WTC11 (cell line): Measurements from ENCODE around the gene TRIM41. TPM values are rescaled to one million over a fixed set of nuclear protein-coding genes. Genes with fewer than 3 reads are reported as not detected.
A peak's percentile ranks its signal among the peaks of the same experiment; 100 is the strongest.

Experiments
- ATAC-seq: fragments of 200-7000 bp; cut with Tn5 transposase; 2 replicates; pipeline ENCODE4 v1.10.0; 2021; ENCODE audit warnings: mild to moderate bottlenecking, moderate library complexity
- CTCF ChIA-PET: fragments of 300-600 bp; sonication (Branson Sonifier 250); formaldehyde crosslinking; loops from one replicate; lab custom pipeline; 2021; ENCODE audit warnings: antibody characterized with exemption; lab: Charles Lee
- POLR2A ChIA-PET: fragments of 350-600 bp; sonication (Branson Sonifier 250); formaldehyde crosslinking; loops from one replicate; lab custom pipeline; 2021; ENCODE audit warnings: antibody characterized with exemption; lab: Charles Lee
- DNase-seq: peaks from one replicate; pipeline ENCODE4 v3.0.0; 2021; ENCODE audit warnings: low spot score
- H3K27ac Mint-ChIP-seq: 2 replicates; pipeline ENCODE4 v1.8.0; 2021; ENCODE audit warnings: mixed read lengths
- H3K27me3 Mint-ChIP-seq: 2 replicates; pipeline ENCODE4 v1.8.0; 2021; ENCODE audit warnings: low read depth, mild to moderate bottlenecking, moderate library complexity, mixed read lengths
- H3K36me3 Mint-ChIP-seq: 2 replicates; pipeline ENCODE4 v1.8.0; 2021; ENCODE audit warnings: mixed read lengths
- H3K4me1 Mint-ChIP-seq: 2 replicates; pipeline ENCODE4 v1.8.0; 2022; ENCODE audit warnings: mixed read lengths
- H3K4me3 Mint-ChIP-seq: 2 replicates; pipeline ENCODE4 v1.8.0; 2021; ENCODE audit warnings: mild to moderate bottlenecking, moderate library complexity, mixed read lengths
- H3K9me3 Mint-ChIP-seq: 2 replicates; pipeline ENCODE4 v1.8.0; 2021; ENCODE audit warnings: mixed read lengths
- E2F1 ChIP-seq: sonication (generic); formaldehyde crosslinking; IDR thresholded peaks from 2 replicates; pipeline ENCODE4 v1.8.0; 2022; ENCODE audit warnings: mild to moderate bottlenecking, missing genetic modification reagents
- E2F5 ChIP-seq: sonication (generic); formaldehyde crosslinking; IDR thresholded peaks from 2 replicates; pipeline ENCODE4 v1.8.1; 2022; ENCODE audit warnings: mild to moderate bottlenecking, moderate library complexity, missing genetic modification reagents
- ESRRA ChIP-seq: sonication (generic); formaldehyde crosslinking; IDR thresholded peaks from 2 replicates; pipeline ENCODE4 v1.8.1; 2022; ENCODE audit warnings: mild to moderate bottlenecking, missing genetic modification reagents, borderline replicate concordance
- HMGXB4 ChIP-seq: sonication (generic); formaldehyde crosslinking; IDR thresholded peaks from 2 replicates; pipeline ENCODE4 v1.8.1; 2023; ENCODE audit warnings: mild to moderate bottlenecking, moderate library complexity, missing genetic modification reagents
- JUN ChIP-seq: sonication (generic); formaldehyde crosslinking; IDR thresholded peaks from 2 replicates; pipeline ENCODE4 v1.8.0; 2023; ENCODE audit warnings: mild to moderate bottlenecking, missing genetic modification reagents
- PREB ChIP-seq: sonication (generic); formaldehyde crosslinking; IDR thresholded peaks from 2 replicates; pipeline ENCODE4 v1.8.1; 2022; ENCODE audit warnings: mild to moderate bottlenecking, missing genetic modification reagents, moderate library complexity, borderline replicate concordance
- PRRX2 ChIP-seq: fragments of 250-450 bp; sonication (Bioruptor Pico); IDR thresholded peaks from 2 replicates; pipeline ENCODE4 v1.8.0; 2021; ENCODE audit warnings: mild to moderate bottlenecking
- TEAD1 ChIP-seq: sonication (generic); formaldehyde crosslinking; IDR thresholded peaks from 2 replicates; pipeline ENCODE4 v1.8.0; 2022; ENCODE audit warnings: mild to moderate bottlenecking, missing genetic modification reagents
- ZNF232 ChIP-seq: sonication (generic); formaldehyde crosslinking; IDR thresholded peaks from 2 replicates; pipeline ENCODE4 v1.8.0; 2022; ENCODE audit warnings: mild to moderate bottlenecking, missing genetic modification reagents
- ZNF396 ChIP-seq: fragments of 250-450 bp; sonication (Bioruptor Pico); IDR thresholded peaks from 2 replicates; pipeline ENCODE4 v1.8.0; 2021; ENCODE audit warnings: mild to moderate bottlenecking, moderate library complexity, borderline replicate concordance
- ZNF423 ChIP-seq: fragments of 250-450 bp; sonication (Bioruptor Pico); IDR thresholded peaks from 2 replicates; pipeline ENCODE4 v2.1.2; 2022; ENCODE audit warnings: mild to moderate bottlenecking, moderate library complexity
- ZNF512 ChIP-seq: sonication (generic); formaldehyde crosslinking; IDR thresholded peaks from 2 replicates; pipeline ENCODE4 v1.8.1; 2022; ENCODE audit warnings: missing genetic modification reagents, borderline replicate concordance
- total RNA-seq: library from RNA; stranded (reverse); gene quantifications from 3 replicates; pipeline ENCODE4 v1.2.3, GENCODE V29; 2021
- TF ChIP-seq, protein P1 (sequence below): sonication (generic); formaldehyde crosslinking; IDR thresholded peaks from 2 replicates; pipeline ENCODE4 v1.8.0; 2022; ENCODE audit warnings: mild to moderate bottlenecking, missing genetic modification reagents
- TF ChIP-seq, protein P2 (sequence below): sonication (generic); formaldehyde crosslinking; IDR thresholded peaks from 2 replicates; pipeline ENCODE4 v1.8.1; 2023; ENCODE audit warnings: mild to moderate bottlenecking, missing genetic modification reagents
- TF ChIP-seq, protein P3 (sequence below): sonication (generic); formaldehyde crosslinking; IDR thresholded peaks from 2 replicates; pipeline ENCODE4 v1.8.1; 2023; ENCODE audit warnings: mild to moderate bottlenecking, missing genetic modification reagents, moderate library complexity

The TRIM41 gene
- total RNA-seq, 1 experiment from 2014 or later = 33.5 TPM

DNA sequence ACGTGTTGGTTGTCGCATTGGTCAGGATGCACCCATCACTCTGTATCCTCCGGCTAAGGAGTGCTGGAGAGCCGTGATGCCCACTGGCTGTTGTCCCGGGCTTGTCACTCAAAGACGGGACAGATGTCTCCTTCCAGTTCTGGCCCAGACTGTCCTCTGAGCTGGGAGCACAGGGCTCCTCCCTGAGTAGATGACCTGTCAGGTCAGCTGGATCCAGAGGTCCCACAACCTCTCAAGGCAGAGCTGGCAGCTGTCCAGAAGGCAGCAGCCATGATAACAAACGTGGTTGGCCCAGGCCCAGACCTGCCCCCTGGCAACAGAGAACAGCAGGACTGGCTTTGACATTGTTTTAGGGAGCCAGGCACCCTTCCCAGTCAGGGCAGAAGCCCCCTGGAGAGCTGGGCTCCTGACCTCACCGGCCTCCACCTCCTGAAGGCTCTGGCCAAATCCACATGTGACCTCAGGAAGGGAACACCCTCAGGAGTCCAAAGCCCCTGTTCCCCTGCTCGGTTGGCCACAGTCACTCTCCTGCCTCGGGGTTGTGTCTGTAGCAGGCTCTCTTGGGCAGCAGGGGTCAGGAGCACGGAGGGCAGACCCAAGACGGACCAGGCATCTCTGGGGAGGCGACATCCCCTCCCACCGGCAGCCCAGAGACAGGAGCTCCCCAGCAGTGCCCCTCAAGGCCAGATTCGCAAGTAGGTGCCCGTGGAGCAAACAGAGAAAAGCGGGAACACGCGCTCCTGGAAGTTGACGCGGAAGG is 28.4 kb upstream of the TRIM41 start:
- H3K36me3 Mint-ChIP-seq = 0 out of 2 replicates have a peak, but pooled peaks cover 3% of the 10 kb centered on the region
- CTCF ChIA-PET = interaction anchor here (0.6 to 2.1 kb wide), 4 partner anchors 10 to 421 kb away, joined by 3 to 9 read pairs (median 3); partner anchors contain the start of gene TRIM7
- H3K4me3 Mint-ChIP-seq = no peak overlapping the region
- no peaks in the 10 kb centered on the region for H3K9me3 Mint-ChIP-seq
- POLR2A ChIA-PET = no interaction called here
- ATAC-seq (no peak; the same call in 1 of the 2 replicates), DNase-seq (peak; percentile 37)
- peaks cover 31% of the 10 kb centered on the region for H3K27me3 Mint-ChIP-seq
- TF ChIP-seq, protein P1, sequence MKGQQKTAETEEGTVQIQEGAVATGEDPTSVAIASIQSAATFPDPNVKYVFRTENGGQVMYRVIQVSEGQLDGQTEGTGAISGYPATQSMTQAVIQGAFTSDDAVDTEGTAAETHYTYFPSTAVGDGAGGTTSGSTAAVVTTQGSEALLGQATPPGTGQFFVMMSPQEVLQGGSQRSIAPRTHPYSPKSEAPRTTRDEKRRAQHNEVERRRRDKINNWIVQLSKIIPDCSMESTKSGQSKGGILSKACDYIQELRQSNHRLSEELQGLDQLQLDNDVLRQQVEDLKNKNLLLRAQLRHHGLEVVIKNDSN (CRISPR knock-in tag) = no peak
- TF ChIP-seq TEAD1 = no peak
- TF ChIP-seq, protein P2, sequence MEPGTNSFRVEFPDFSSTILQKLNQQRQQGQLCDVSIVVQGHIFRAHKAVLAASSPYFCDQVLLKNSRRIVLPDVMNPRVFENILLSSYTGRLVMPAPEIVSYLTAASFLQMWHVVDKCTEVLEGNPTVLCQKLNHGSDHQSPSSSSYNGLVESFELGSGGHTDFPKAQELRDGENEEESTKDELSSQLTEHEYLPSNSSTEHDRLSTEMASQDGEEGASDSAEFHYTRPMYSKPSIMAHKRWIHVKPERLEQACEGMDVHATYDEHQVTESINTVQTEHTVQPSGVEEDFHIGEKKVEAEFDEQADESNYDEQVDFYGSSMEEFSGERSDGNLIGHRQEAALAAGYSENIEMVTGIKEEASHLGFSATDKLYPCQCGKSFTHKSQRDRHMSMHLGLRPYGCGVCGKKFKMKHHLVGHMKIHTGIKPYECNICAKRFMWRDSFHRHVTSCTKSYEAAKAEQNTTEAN (CRISPR knock-in tag) = no peak
- no peak for TF ChIP-seq PRRX2 (CRISPR knock-in tag)
- TF ChIP-seq E2F5 (CRISPR knock-in tag) = no peak
- TF ChIP-seq ZNF396 = no peak
- TF ChIP-seq ZNF512 (CRISPR knock-in tag) = no peak
- TF ChIP-seq ESRRA (CRISPR knock-in tag) = no peak
- no peak for TF ChIP-seq E2F1 (CRISPR knock-in tag)
- no peak for TF ChIP-seq JUN (CRISPR knock-in tag)
- TF ChIP-seq ZNF232 = no peak
- TF ChIP-seq PREB (CRISPR knock-in tag) = no peak
- no peak for TF ChIP-seq ZNF423 (CRISPR knock-in tag)
- no peak for TF ChIP-seq HMGXB4 (CRISPR knock-in tag)
- TF ChIP-seq, protein P3, sequence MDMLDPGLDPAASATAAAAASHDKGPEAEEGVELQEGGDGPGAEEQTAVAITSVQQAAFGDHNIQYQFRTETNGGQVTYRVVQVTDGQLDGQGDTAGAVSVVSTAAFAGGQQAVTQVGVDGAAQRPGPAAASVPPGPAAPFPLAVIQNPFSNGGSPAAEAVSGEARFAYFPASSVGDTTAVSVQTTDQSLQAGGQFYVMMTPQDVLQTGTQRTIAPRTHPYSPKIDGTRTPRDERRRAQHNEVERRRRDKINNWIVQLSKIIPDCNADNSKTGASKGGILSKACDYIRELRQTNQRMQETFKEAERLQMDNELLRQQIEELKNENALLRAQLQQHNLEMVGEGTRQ (CRISPR knock-in tag) = no peak
- peaks cover 39% of the 10 kb centered on the region for H3K4me1 Mint-ChIP-seq
- H3K27ac Mint-ChIP-seq = no peak overlapping the region
